H1 (cell line): Measurements from ENCODE around the gene PCDH9. TPM values are rescaled to one million over a fixed set of nuclear protein-coding genes. Genes with fewer than 3 reads are reported as not detected.

ENCODE experiments used
- CTCF ChIA-PET: fragments of 300-600 bp; sonication (Branson Sonifier 250); formaldehyde crosslinking; loops from one replicate; lab custom pipeline; 2021; ENCODE audit not compliant: partially characterized antibody; lab: Charles Lee
- POLR2A ChIA-PET: fragments of 300-600 bp; sonication (Branson Sonifier 250); formaldehyde crosslinking; loops from one replicate; lab custom pipeline; 2021; ENCODE audit warnings: inconsistent platforms; ENCODE audit not compliant: partially characterized antibody; lab: Charles Lee
- DNase-seq, 2 experiments: peaks; one replicate each; pipeline versions ENCODE4 v3.0.0 to v3.0.0-alpha.2; 2010 to 2022; ENCODE audit warnings: low spot score in 2 of 2, low read depth in 1 of 2, mixed read lengths in 1 of 2
- FAIRE-seq: peaks from 2 replicates; lab custom pipeline; 2011; peaks lifted over from hg19 to GRCh38; lab: Jason Lieb, UNC
- H2AFZ ChIP-seq: 2 replicates; pipeline ENCODE4 v1.8.1; 2012; ENCODE audit warnings: low read length, inconsistent platforms
- H2AK5ac ChIP-seq: 2 replicates; pipeline ENCODE4 v1.6.1; 2013; ENCODE audit warnings: low read depth, low read length
- H2BK120ac ChIP-seq: replicated peaks from 2 replicates; pipeline ENCODE3; 2013; ENCODE audit warnings: low read depth, low read length, inconsistent platforms
- H2BK12ac ChIP-seq: 2 replicates; pipeline ENCODE4 v1.6.1; 2013; ENCODE audit warnings: low read depth, low read length
- H2BK15ac ChIP-seq: 2 replicates; pipeline ENCODE4 v1.6.1; 2013; ENCODE audit warnings: low read length
- H2BK20ac ChIP-seq: 2 replicates; pipeline ENCODE4 v1.6.1; 2013; ENCODE audit warnings: low read length
- H2BK5ac ChIP-seq: 2 replicates; pipeline ENCODE4 v1.6.1; 2013; ENCODE audit warnings: low read depth, low read length
- H3K14ac ChIP-seq: 2 replicates; pipeline ENCODE4 v1.6.1; 2013; ENCODE audit warnings: inconsistent platforms; ENCODE audit not compliant: insufficient read length
- H3K18ac ChIP-seq: 2 replicates; pipeline ENCODE4 v1.6.1; 2013; ENCODE audit warnings: low read length; ENCODE audit errors: extremely low read depth
- H3K23ac ChIP-seq: 2 replicates; pipeline ENCODE4 v1.6.1; 2013; ENCODE audit warnings: inconsistent platforms; ENCODE audit not compliant: insufficient read length
- H3K23me2 ChIP-seq: 2 replicates; pipeline ENCODE4 v1.6.1; 2013; ENCODE audit warnings: low read depth, low read length
- H3K27ac ChIP-seq: 2 replicates; pipeline ENCODE4 v1.6.1; 2011; ENCODE audit warnings: low read depth, low read length, inconsistent platforms
- H3K27me3 ChIP-seq, 4 experiments: replicated peaks in 1 of 4; 1 replicate in 1 of 4; 2 replicates in 3 of 4; pipeline versions ENCODE4 v1.6.1 to v1.8.1; 2011 to 2013; ENCODE audit warnings: low read length in 3 of 4, mild to moderate bottlenecking in 3 of 4, inconsistent platforms in 2 of 4, mixed read lengths in 2 of 4, moderate library complexity in 1 of 4; ENCODE audit not compliant: control insufficient read depth in 3 of 4, insufficient read depth in 3 of 4; ENCODE audit errors: extremely low read depth in 1 of 4
- H3K36me3 ChIP-seq, 4 experiments: 2 replicates each; pipeline versions ENCODE4 v1.6.1 to v1.8.1; 2011 to 2013; ENCODE audit warnings: mild to moderate bottlenecking in 4 of 4, low read length in 3 of 4, moderate library complexity in 2 of 4, control low read depth in 1 of 4, inconsistent platforms in 1 of 4; ENCODE audit not compliant: insufficient read depth in 4 of 4, control insufficient read depth in 2 of 4
- H3K4ac ChIP-seq: replicated peaks from 2 replicates; pipeline ENCODE3; 2013; ENCODE audit warnings: low read length, low read depth, mixed read lengths, inconsistent platforms; ENCODE audit not compliant: insufficient read length
- H3K4me1 ChIP-seq, 4 experiments: replicated peaks in 1 of 4; 1 replicate in 1 of 4; 2 replicates in 3 of 4; pipeline versions ENCODE4 v1.6.1 to v1.8.1; 2011 to 2013; ENCODE audit warnings: low read length in 3 of 4, inconsistent platforms in 2 of 4, mixed read lengths in 1 of 4; ENCODE audit not compliant: insufficient read depth in 4 of 4, control insufficient read depth in 3 of 4
- H3K4me2 ChIP-seq, 2 experiments: 2 replicates each; pipeline versions ENCODE4 v1.6.1 to v1.8.1; 2011 to 2013; ENCODE audit warnings: low read depth in 2 of 2, low read length in 2 of 2, control low read depth in 1 of 2, inconsistent platforms in 1 of 2, mild to moderate bottlenecking in 1 of 2; ENCODE audit not compliant: insufficient read depth in 1 of 2
- H3K4me3 ChIP-seq, 4 experiments: fragments of 200-600, 300-600 bp in 1 of 4; sonication (generic), shearing (Covaris generic), sonication (Bioruptor Twin) in 1 of 4; 2 replicates each; pipeline versions ENCODE4 v1.5.1 to v1.8.1; 2011 to 2016; ENCODE audit warnings: low read length in 4 of 4, low read depth in 3 of 4, control low read depth in 2 of 4, inconsistent platforms in 2 of 4, mild to moderate bottlenecking in 2 of 4, mixed read lengths in 1 of 4, moderate library complexity in 1 of 4; ENCODE audit not compliant: insufficient read depth in 2 of 4; ENCODE audit errors: extremely low read depth in 1 of 4
- H3K56ac ChIP-seq: replicated peaks from 2 replicates; pipeline ENCODE3; 2013; ENCODE audit warnings: low read depth, mild to moderate bottlenecking, mixed read lengths, low read length, inconsistent platforms; ENCODE audit not compliant: insufficient read length
- H3K79me1 ChIP-seq: 2 replicates; pipeline ENCODE4 v1.6.1; 2013; ENCODE audit warnings: low read depth, low read length, control low read depth
- H3K79me2 ChIP-seq, 2 experiments: 2 replicates each; pipeline versions ENCODE4 v1.6.1 to v1.8.1; 2012 to 2013; ENCODE audit warnings: low read length in 2 of 2, mild to moderate bottlenecking in 2 of 2, inconsistent platforms in 1 of 2; ENCODE audit not compliant: insufficient read depth in 2 of 2, control insufficient read depth in 1 of 2
- H3K9ac ChIP-seq, 4 experiments: replicated peaks in 1 of 4; 1 replicate in 1 of 4; 2 replicates in 3 of 4; pipeline versions ENCODE4 v1.6.1 to v1.8.1; 2011 to 2013; ENCODE audit warnings: low read depth in 3 of 4, low read length in 3 of 4, control low read depth in 2 of 4, mild to moderate bottlenecking in 2 of 4, moderate library complexity in 2 of 4, inconsistent platforms in 1 of 4; ENCODE audit errors: extremely low read depth in 1 of 4
- H3K9me3 ChIP-seq, 2 experiments: 2 replicates each; pipeline versions ENCODE4 v1.6.1 to v1.8.1; 2012 to 2013; ENCODE audit warnings: mild to moderate bottlenecking in 2 of 2, moderate library complexity in 2 of 2, control low read depth in 1 of 2, inconsistent platforms in 1 of 2, low read depth in 1 of 2, low read length in 1 of 2, mixed read lengths in 1 of 2; ENCODE audit not compliant: insufficient read depth in 2 of 2
- H4K20me1 ChIP-seq, 2 experiments: replicated peaks in 1 of 2; 2 replicates each; pipeline versions ENCODE3 to v1.8.1; 2011 to 2013; ENCODE audit warnings: inconsistent platforms in 2 of 2, low read length in 2 of 2, mild to moderate bottlenecking in 1 of 2; ENCODE audit not compliant: insufficient read depth in 2 of 2, control insufficient read depth in 1 of 2
- H4K5ac ChIP-seq: 2 replicates; pipeline ENCODE4 v1.6.1; 2013; ENCODE audit warnings: low read length, low read depth, mixed read lengths, inconsistent platforms; ENCODE audit not compliant: insufficient read length
- H4K8ac ChIP-seq: 2 replicates; pipeline ENCODE4 v1.8.0; 2013; ENCODE audit warnings: mild to moderate bottlenecking, moderate library complexity, low read length, inconsistent platforms; ENCODE audit not compliant: insufficient read depth; ENCODE audit errors: extremely low read depth
- H4K91ac ChIP-seq: replicated peaks from 2 replicates; pipeline ENCODE3; 2013; ENCODE audit warnings: low read length, mixed read lengths, inconsistent platforms; ENCODE audit not compliant: insufficient read length
- BACH1 ChIP-seq: IDR thresholded peaks from 2 replicates; pipeline ENCODE4 v1.6.1; 2012; ENCODE audit warnings: low read length, improper control_type of control experiment
- BCL11A ChIP-seq, 2 experiments: IDR thresholded peaks; one replicate each; pipeline ENCODE4 v1.6.1; 2011; ENCODE audit warnings: low read depth in 2 of 2, low read length in 2 of 2, mild to moderate bottlenecking in 2 of 2
- CEBPB ChIP-seq: IDR thresholded peaks from 2 replicates; pipeline ENCODE4 v1.6.1; 2012; ENCODE audit warnings: low read depth, low read length
- EP300 ChIP-seq, 2 experiments: IDR thresholded peaks; 1 replicate in 1 of 2; 2 replicates in 1 of 2; pipeline ENCODE4 v1.6.1; 2011 to 2012; ENCODE audit warnings: low read depth in 2 of 2, low read length in 2 of 2, mild to moderate bottlenecking in 2 of 2, borderline replicate concordance in 1 of 2, inconsistent platforms in 1 of 2, moderate library complexity in 1 of 2
- FOSL1 ChIP-seq: IDR thresholded peaks from 2 replicates; pipeline ENCODE4 v1.6.1; 2011; ENCODE audit warnings: mild to moderate bottlenecking, low read depth, low read length, moderate library complexity; ENCODE audit not compliant: insufficient read depth
- JUN ChIP-seq: IDR thresholded peaks from 2 replicates; pipeline ENCODE4 v1.6.1; 2011; ENCODE audit warnings: low read depth, mild to moderate bottlenecking, improper control_type of control experiment, low read length
- KDM4A ChIP-seq: IDR thresholded peaks from one replicate; pipeline ENCODE4 v1.7.1; 2012; ENCODE audit warnings: low read depth, mild to moderate bottlenecking, moderate library complexity, low read length, inconsistent platforms; ENCODE audit not compliant: severe bottlenecking
- NANOG ChIP-seq: IDR thresholded peaks from 2 replicates; pipeline ENCODE4 v1.6.1; 2011; ENCODE audit warnings: low read length, low read depth, mild to moderate bottlenecking, inconsistent platforms; ENCODE audit not compliant: insufficient read depth, poor library complexity, severe bottlenecking
- POLR2AphosphoS5 ChIP-seq: IDR thresholded peaks from 2 replicates; pipeline ENCODE4 v1.6.1; 2011; ENCODE audit warnings: low read depth, low read length
- RAD21 ChIP-seq, 2 experiments: IDR thresholded peaks in 1 of 2; conservative IDR thresholded peaks in 1 of 2; 2 replicates each; pipeline ENCODE4 v1.6.1; 2011; ENCODE audit warnings: low read depth in 2 of 2, low read length in 2 of 2, improper control_type of control experiment in 1 of 2, inconsistent platforms in 1 of 2, mild to moderate bottlenecking in 1 of 2, moderate library complexity in 1 of 2
- RXRA ChIP-seq: IDR thresholded peaks from 2 replicates; pipeline ENCODE4 v1.6.1; 2011; ENCODE audit warnings: low read depth, mild to moderate bottlenecking, low read length, moderate library complexity; ENCODE audit not compliant: insufficient read depth
- SP1 ChIP-seq: IDR thresholded peaks from 2 replicates; pipeline ENCODE4 v1.6.1; 2011; ENCODE audit warnings: low read depth, low read length
- SRF ChIP-seq: IDR thresholded peaks from 2 replicates; pipeline ENCODE4 v1.6.1; 2011; ENCODE audit warnings: mild to moderate bottlenecking, low read depth, low read length, moderate library complexity
- TEAD4 ChIP-seq: IDR thresholded peaks from 2 replicates; pipeline ENCODE4 v1.6.1; 2012; ENCODE audit warnings: low read depth, low read length, inconsistent platforms, mixed read lengths
- YY1 ChIP-seq: IDR thresholded peaks from 2 replicates; pipeline ENCODE4 v1.6.1; 2011; ENCODE audit warnings: low read depth, mild to moderate bottlenecking, low read length
- WGBS, 2 experiments: shearing (Covaris generic) in 1 of 2; methylation state at CpG; one replicate each; pipeline versions ENCODE4 v1.1.6 to v1.1.7; 2013 to 2015; ENCODE audit warnings: low lambda C conversion rate in 2 of 2, mixed read lengths in 2 of 2, inconsistent platforms in 1 of 2, low coverage in 1 of 2, missing lambda C conversion rate in 1 of 2; ENCODE audit not compliant: insufficient replicate concordance in 2 of 2, insufficient coverage in 1 of 2, insufficient read length in 1 of 2; ENCODE audit errors: extremely low coverage in 1 of 2, missing lambda C conversion rate in 1 of 2; 5-methylcytosine and 5-hydroxymethylcytosine counted together
- polyA plus RNA-seq, 7 experiments: library from polyadenylated mRNA; depleted of rRNA in 3 of 7; stranded (reverse) in 5 of 7; unstranded in 2 of 7; fragments of >200 nt in 5 of 7; fragments of 200-250 nt in 2 of 7; gene quantifications; 1 replicate in 5 of 7; 2 replicates in 1 of 7; 4 replicates in 1 of 7; pipeline versions ENCODE4 v1.2.1 to v1.2.3, GENCODE V29; 2011 to 2013; ENCODE audit warnings: missing spikeins in 2 of 7, mixed read lengths in 2 of 7
- total RNA-seq: library from RNA; stranded (reverse); fragmentation: NEBNext Ultra II Directional; extraction: Animal tissue kit (Norgen Biotek cat#: 25700); gene quantifications from 2 replicates; pipeline ENCODE4 v1.2.1, GENCODE V29; 2021

The PCDH9 gene
- total and polyA plus RNA-seq, 2 of the 8 experiments (the other 6 are each of a cell fraction or from before 2014, with no cell fraction given): 0.12 to 0.60 TPM

DNA sequence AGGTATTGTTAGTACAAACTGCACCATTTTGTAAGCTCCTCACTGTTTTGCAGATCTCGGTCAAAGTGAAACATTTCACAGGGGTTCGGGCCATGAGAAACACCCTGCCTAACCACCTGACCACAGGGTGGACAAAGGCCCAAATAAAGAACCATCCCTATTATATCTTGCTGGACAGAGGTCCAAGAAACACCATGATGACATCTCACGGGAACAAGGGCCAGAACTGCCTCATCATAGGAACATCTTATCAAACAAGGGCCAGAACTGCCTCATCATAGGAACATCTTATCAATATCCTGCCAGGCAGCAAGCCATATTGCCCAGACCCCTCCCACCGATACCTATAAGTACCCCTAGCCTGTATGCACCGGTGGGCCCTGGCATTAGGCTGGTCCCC is 99.7 kb downstream of the PCDH9 start:
- H2AFZ ChIP-seq: no peak overlapping the region
- no peaks in the 10 kb centered on the region for H3K27me3 ChIP-seq
- no peak overlapping the region for H3K23ac ChIP-seq
- H4K91ac ChIP-seq: no peak overlapping the region
- no peak overlapping the region for H3K18ac ChIP-seq
- FAIRE-seq: no peak
- H3K9ac ChIP-seq: no peak overlapping the region
- no peak overlapping the region for H2BK20ac ChIP-seq
- no peaks in the 10 kb centered on the region for H4K20me1 ChIP-seq
- H3K27ac ChIP-seq: no peak overlapping the region
- CTCF ChIA-PET: interaction anchor here (0.6 kb wide), 1 partner anchor 115 kb away, joined by 3 read pairs; no protein-coding TSS in a partner anchor
- no peak overlapping the region for H4K8ac ChIP-seq
- no peak overlapping the region for H3K56ac ChIP-seq
- DNase-seq: no peak
- H2BK15ac ChIP-seq: no peak overlapping the region
- POLR2A ChIA-PET: no interaction called here
- H4K5ac ChIP-seq: no peak overlapping the region
- no peak overlapping the region for H2BK5ac ChIP-seq
- no peak overlapping the region for H2BK12ac ChIP-seq
- peaks cover 0 to 7% (median 2%) of the 10 kb centered on the region in 4 experiments; a peak in 2 of 7 replicates for H3K4me1 ChIP-seq
- H3K23me2 ChIP-seq: no peaks in the 10 kb centered on the region
- no peaks in the 10 kb centered on the region for H3K36me3 ChIP-seq
- no peak overlapping the region for H3K4ac ChIP-seq
- H3K79me1 ChIP-seq: no peaks in the 10 kb centered on the region
- H3K14ac ChIP-seq: no peak overlapping the region
- no peak overlapping the region for H2BK120ac ChIP-seq
- H3K4me3 ChIP-seq: no peak overlapping the region
- H3K9me3 ChIP-seq: no peaks in the 10 kb centered on the region
- no peak overlapping the region for H2AK5ac ChIP-seq
- no peaks in the 10 kb centered on the region for H3K79me2 ChIP-seq
- 90% methylated on average over 4 of the region's 5 CpGs; no CpG with 5 or more reads in 1 of the 2 experiments for WGBS, 2 experiments
- no peak overlapping the region for H3K4me2 ChIP-seq
- TF ChIP-seq BACH1 (no peak), YY1 (no peak), KDM4A (no peak), CEBPB (no peak), BCL11A (IDR thresholded peaks at IDR 0.05; ENCODE audit: low read depth in 2 of 2, low read length in 2 of 2) (no peak), JUN (no peak), POLR2AphosphoS5 (no peak), TEAD4 (no peak), RXRA (no peak), SP1 (no peak), SRF (no peak), RAD21 (IDR thresholded peaks at IDR 0.05 in 1 of 2, conservative IDR thresholded peaks at IDR 0.05 in 1 of 2; ENCODE audit: low read depth in 2 of 2, low read length in 2 of 2) (no peak), EP300 (IDR thresholded peaks at IDR 0.05; ENCODE audit: borderline replicate concordance in 1 of 2, low read depth in 2 of 2, low read length in 2 of 2) (no peak), FOSL1 (no peak), NANOG (no peak)
